IMR-90 (cell line): Measurements from ENCODE around the gene ABT1. TPM values are rescaled to one million over a fixed set of nuclear protein-coding genes. Genes with fewer than 3 reads are reported as not detected.

Experiments
- ATAC-seq: fragments of 200-7000 bp; cut with Tn5 transposase; 2 replicates; pipeline ENCODE4 v1.9.1; 2020; ENCODE audit warnings: low read depth, mild to moderate bottlenecking, moderate library complexity
- BruUV-seq: library from RNA; stranded (reverse); fragments of 400-500 nt; replicated peaks from 2 replicates; lab custom pipeline; 2021; lab: Mats Ljungman, UMichigan
- CTCF ChIA-PET: fragments of 300-600 bp; formaldehyde crosslinking; extraction: SDS; loops from one replicate; lab custom pipeline; 2021; ENCODE audit warnings: antibody characterized with exemption; lab: Yijun Ruan, JAX
- POLR2A ChIA-PET: fragments of 300-600 bp; sonication (Branson Sonifier 250); formaldehyde crosslinking; loops from one replicate; lab custom pipeline; 2022; ENCODE audit warnings: antibody characterized with exemption; ENCODE audit not compliant: unreplicated experiment; lab: Charles Lee
- DNase-seq: peaks from one replicate; pipeline ENCODE4 v3.0.0; 2013
- H2AFZ ChIP-seq: replicated peaks from 2 replicates; pipeline ENCODE3; 2013; ENCODE audit warnings: low read length, mild to moderate bottlenecking; ENCODE audit not compliant: poor library complexity
- H2AK5ac ChIP-seq: 2 replicates; pipeline ENCODE4 v1.6.1; 2013; ENCODE audit warnings: low read depth, low read length, inconsistent platforms
- H2AK9ac ChIP-seq: replicated peaks from 2 replicates; pipeline ENCODE3; 2013; ENCODE audit warnings: mild to moderate bottlenecking, low read depth, low read length, moderate library complexity; ENCODE audit not compliant: poor library complexity
- H2BK120ac ChIP-seq: 2 replicates; pipeline ENCODE4 v1.6.1; 2013; ENCODE audit warnings: low read depth, low read length, inconsistent platforms
- H2BK15ac ChIP-seq: 3 replicates; pipeline ENCODE4 v1.6.1; 2013; ENCODE audit warnings: low read depth, low read length, inconsistent platforms
- H2BK20ac ChIP-seq: 2 replicates; pipeline ENCODE4 v1.6.1; 2013; ENCODE audit warnings: low read depth, mild to moderate bottlenecking, inconsistent platforms, low read length, moderate library complexity
- H2BK5ac ChIP-seq: 2 replicates; pipeline ENCODE4 v1.6.1; 2013; ENCODE audit warnings: mild to moderate bottlenecking, low read depth, low read length, inconsistent platforms; ENCODE audit not compliant: poor library complexity, severe bottlenecking
- H3K14ac ChIP-seq: replicated peaks from 2 replicates; pipeline ENCODE4 v1.6.1; 2013; ENCODE audit warnings: low read depth, low read length, inconsistent platforms
- H3K18ac ChIP-seq: 2 replicates; pipeline ENCODE4 v1.6.1; 2013; ENCODE audit warnings: low read depth, low read length, control low read depth
- H3K23ac ChIP-seq: 2 replicates; pipeline ENCODE4 v1.6.1; 2013; ENCODE audit warnings: low read depth, low read length, inconsistent platforms
- H3K27ac ChIP-seq: 2 replicates; pipeline ENCODE4 v1.5.1; 2013; ENCODE audit warnings: mild to moderate bottlenecking, control low read depth, low read length; ENCODE audit not compliant: insufficient read depth
- H3K27me3 ChIP-seq: 2 replicates; pipeline ENCODE4 v1.6.1; 2013; ENCODE audit warnings: low read length; ENCODE audit not compliant: control insufficient read depth, insufficient read depth
- H3K36me3 ChIP-seq: 2 replicates; pipeline ENCODE4 v1.6.1; 2013; ENCODE audit warnings: low read length, mixed read lengths; ENCODE audit not compliant: control insufficient read depth, insufficient read depth
- H3K4ac ChIP-seq: 2 replicates; pipeline ENCODE4 v1.6.1; 2013; ENCODE audit warnings: low read depth, low read length, inconsistent platforms
- H3K4me1 ChIP-seq: 2 replicates; pipeline ENCODE4 v1.6.1; 2013; ENCODE audit warnings: low read length, mixed read lengths; ENCODE audit not compliant: control insufficient read depth, insufficient read depth
- H3K4me2 ChIP-seq: 2 replicates; pipeline ENCODE4 v1.6.1; 2013; ENCODE audit warnings: low read depth, mild to moderate bottlenecking, control low read depth, low read length, moderate library complexity
- H3K4me3 ChIP-seq: 2 replicates; pipeline ENCODE4 v1.5.1; 2013; ENCODE audit warnings: low read depth, mild to moderate bottlenecking, control low read depth, low read length, moderate library complexity; ENCODE audit not compliant: insufficient read depth
- H3K56ac ChIP-seq: 2 replicates; pipeline ENCODE4 v1.6.1; 2013; ENCODE audit warnings: low read length, inconsistent platforms; ENCODE audit not compliant: insufficient read depth; ENCODE audit errors: extremely low read depth
- H3K79me1 ChIP-seq, 2 experiments: 2 replicates each; pipeline ENCODE4 v1.6.1; 2013; ENCODE audit warnings: low read length in 2 of 2, inconsistent platforms in 1 of 2, low read depth in 1 of 2
- H3K9ac ChIP-seq: 2 replicates; pipeline ENCODE4 v1.6.1; 2013; ENCODE audit warnings: low read depth, low read length, control low read depth
- H3K9me1 ChIP-seq: 2 replicates; pipeline ENCODE4 v1.6.1; 2013; ENCODE audit warnings: low read length, inconsistent platforms; ENCODE audit not compliant: insufficient read depth
- H3K9me3 ChIP-seq: 2 replicates; pipeline ENCODE4 v1.6.1; 2013; ENCODE audit warnings: low read length; ENCODE audit not compliant: control insufficient read depth, insufficient read depth
- H4K20me1 ChIP-seq: 2 replicates; pipeline ENCODE4 v1.6.1; 2013; ENCODE audit warnings: low read length, inconsistent platforms; ENCODE audit not compliant: insufficient read depth
- H4K5ac ChIP-seq: 2 replicates; pipeline ENCODE4 v1.6.1; 2013; ENCODE audit warnings: mild to moderate bottlenecking, low read depth, low read length, control low read depth
- H4K8ac ChIP-seq, 2 experiments: 2 replicates each; pipeline ENCODE4 v1.6.1; 2013; ENCODE audit warnings: low read depth in 2 of 2, low read length in 2 of 2, control low read depth in 1 of 2, inconsistent platforms in 1 of 2
- H4K91ac ChIP-seq: 2 replicates; pipeline ENCODE4 v1.6.1; 2013; ENCODE audit warnings: low read depth, low read length, inconsistent platforms; ENCODE audit not compliant: insufficient read depth
- CHD1 ChIP-seq: IDR thresholded peaks from 2 replicates; pipeline ENCODE4 v1.6.1; 2012; ENCODE audit warnings: low read depth, low read length, improper control_type of control experiment
- FOS ChIP-seq: fragments of 150-350 bp; IDR thresholded peaks from 2 replicates; pipeline ENCODE4 v1.6.1; 2016; ENCODE audit warnings: low read depth, low read length
- MAFK ChIP-seq: IDR thresholded peaks from 2 replicates; pipeline ENCODE4 v1.6.1; 2012; ENCODE audit warnings: low read depth, low read length, improper control_type of control experiment
- NFE2L2 ChIP-seq: fragments of 150-350 bp; IDR thresholded peaks from 2 replicates; pipeline ENCODE4 v1.6.1; 2016; ENCODE audit warnings: low read depth, mild to moderate bottlenecking, low read length
- RFX5 ChIP-seq: IDR thresholded peaks from 2 replicates; pipeline ENCODE4 v1.8.0; 2012; ENCODE audit warnings: low read depth, mild to moderate bottlenecking, low read length, moderate library complexity
- WGBS, 2 experiments: methylation state at CpG; one replicate each; pipeline versions ENCODE4 v1.1.5 to v1.1.7; 2013; ENCODE audit warnings: missing lambda C conversion rate in 2 of 2; ENCODE audit not compliant: insufficient read length in 1 of 2; ENCODE audit errors: extremely low coverage in 2 of 2; 5-methylcytosine and 5-hydroxymethylcytosine counted together
- dilution Hi-C: fragments of 300-500 bp; cut with HindIII; formaldehyde crosslinking; loops from one replicate; pipeline ENCODE4 v1.14.3; 2018; ENCODE audit warnings: low sequenced_read_pairs; ENCODE audit not compliant: unreplicated experiment
- in situ Hi-C: fragments of 300-500 bp; cut with MboI; formaldehyde crosslinking; loops from 3 replicates; pipeline ENCODE4 v1.14.3; 2019; ENCODE audit warnings: low sequenced_read_pairs, inconsistent platforms, mixed read lengths
- intact Hi-C: fragments of 100-400 bp; cut with micrococcal nuclease; formaldehyde crosslinking; loops from 2 replicates; pipeline ENCODE4 v1.10.0; 2022
- polyA plus RNA-seq, 3 experiments: library from polyadenylated mRNA; depleted of rRNA; stranded (reverse); fragments of >200 nt; gene quantifications; 2 replicates each; pipeline ENCODE4 v1.2.3, GENCODE V29; 2012; ENCODE audit warnings: low replicate concordance in 1 of 3
- total RNA-seq: library from RNA; depleted of rRNA; stranded (reverse); fragments of >200 nt; gene quantifications from 2 replicates; pipeline ENCODE4 v1.2.3, GENCODE V29; 2012
- TF ChIP-seq, protein P1 (sequence below): conservative IDR thresholded peaks from 2 replicates; pipeline ENCODE4 v1.5.1; 2012; ENCODE audit warnings: mild to moderate bottlenecking, low read depth, low read length, improper control_type of control experiment

Gene ABT1
- total and polyA plus RNA-seq, 2 of the 4 experiments (the other 2 are of a cell fraction) = 15.2 to 15.4 TPM

- H3K9me1 ChIP-seq = no peaks in the 10 kb centered on the region; the same call in 1 of the 2 replicates
- POLR2A ChIA-PET = no interaction called here
- no peak overlapping the region for H3K4me3 ChIP-seq
Measured at GRCh38 chr6:26599134-26599533, 2.4 kb downstream of the ABT1 start.

More at GRCh38 chr6:26599134-26599533, 2.4 kb downstream of the ABT1 start:
- no peak overlapping the region for H2BK15ac ChIP-seq
- CTCF ChIA-PET = no interaction called here
- no peak for ATAC-seq
- H3K79me1 ChIP-seq = peaks cover 8 to 19% of the 10 kb centered on the region in 2 experiments; a peak in 3 of 4 replicates
- H3K36me3 ChIP-seq = peaks cover 12% of the 10 kb centered on the region
- H3K4me2 ChIP-seq = no peak overlapping the region
- no peak overlapping the region for H3K56ac ChIP-seq
- in situ Hi-C loops (no loop called here), intact Hi-C loops (no loop called here), dilution Hi-C loops (no loop called here)
- H2AFZ ChIP-seq = no peak overlapping the region
- no peak overlapping the region for H3K18ac ChIP-seq
- no peak overlapping the region for H4K8ac ChIP-seq
- H3K4me1 ChIP-seq = peaks cover 3% of the 10 kb centered on the region; the same call in 1 of the 2 replicates
- no peak overlapping the region for H3K4ac ChIP-seq
- H2AK5ac ChIP-seq = no peak overlapping the region
- no peaks in the 10 kb centered on the region for H3K9me3 ChIP-seq
- no peak overlapping the region for H2BK120ac ChIP-seq
- no peak overlapping the region for H3K14ac ChIP-seq
- H4K91ac ChIP-seq = no peak overlapping the region
- TF ChIP-seq MAFK (peak; percentile 28; the same call in 1 of the 2 replicates), CHD1 (no peak), FOS (no peak), RFX5 (no peak), NFE2L2 (no peak)
- TF ChIP-seq, protein P1, sequence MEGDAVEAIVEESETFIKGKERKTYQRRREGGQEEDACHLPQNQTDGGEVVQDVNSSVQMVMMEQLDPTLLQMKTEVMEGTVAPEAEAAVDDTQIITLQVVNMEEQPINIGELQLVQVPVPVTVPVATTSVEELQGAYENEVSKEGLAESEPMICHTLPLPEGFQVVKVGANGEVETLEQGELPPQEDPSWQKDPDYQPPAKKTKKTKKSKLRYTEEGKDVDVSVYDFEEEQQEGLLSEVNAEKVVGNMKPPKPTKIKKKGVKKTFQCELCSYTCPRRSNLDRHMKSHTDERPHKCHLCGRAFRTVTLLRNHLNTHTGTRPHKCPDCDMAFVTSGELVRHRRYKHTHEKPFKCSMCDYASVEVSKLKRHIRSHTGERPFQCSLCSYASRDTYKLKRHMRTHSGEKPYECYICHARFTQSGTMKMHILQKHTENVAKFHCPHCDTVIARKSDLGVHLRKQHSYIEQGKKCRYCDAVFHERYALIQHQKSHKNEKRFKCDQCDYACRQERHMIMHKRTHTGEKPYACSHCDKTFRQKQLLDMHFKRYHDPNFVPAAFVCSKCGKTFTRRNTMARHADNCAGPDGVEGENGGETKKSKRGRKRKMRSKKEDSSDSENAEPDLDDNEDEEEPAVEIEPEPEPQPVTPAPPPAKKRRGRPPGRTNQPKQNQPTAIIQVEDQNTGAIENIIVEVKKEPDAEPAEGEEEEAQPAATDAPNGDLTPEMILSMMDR = no peak
- H3K9ac ChIP-seq = no peak overlapping the region
- no peaks in the 10 kb centered on the region for H3K27me3 ChIP-seq
- H2BK20ac ChIP-seq = no peak overlapping the region
- no peak overlapping the region for H2AK9ac ChIP-seq
- DNase-seq = no peak
- H3K27ac ChIP-seq = no peak overlapping the region
- H4K5ac ChIP-seq = no peak overlapping the region
- no peak overlapping the region for H2BK5ac ChIP-seq
- no peaks in the 10 kb centered on the region for H4K20me1 ChIP-seq
- no CpG with 5 or more reads among the region's 1 CpG for WGBS, 2 experiments
- TSS peak; percentile 38 for BruUV-seq
- H3K23ac ChIP-seq = no peak overlapping the region
